Fibroblast of lung (primary cell): Measurements from ENCODE around the gene TMEM43. TPM values are rescaled to one million over a fixed set of nuclear protein-coding genes. Genes with fewer than 3 reads are reported as not detected.
A peak's percentile ranks its signal among the peaks of the same experiment; 100 is the strongest.

ENCODE experiments used
- DNase-seq, 2 donors: peaks; one replicate each; pipeline versions ENCODE4 v3.0.0 to v3.0.0-alpha.2; 2010; ENCODE audit warnings: low read depth in 2 of 2
- H2AFZ ChIP-seq: 2 replicates; pipeline ENCODE4 v1.5.1; 2012; ENCODE audit warnings: low read length, control low read depth, inconsistent platforms
- H3K27ac ChIP-seq: 2 replicates; pipeline ENCODE4 v1.5.1; 2011; ENCODE audit warnings: low read length, control low read depth; ENCODE audit not compliant: insufficient read depth
- H3K27me3 ChIP-seq: 2 replicates; pipeline ENCODE4 v1.5.1; 2011; ENCODE audit warnings: mild to moderate bottlenecking, low read length; ENCODE audit not compliant: control insufficient read depth, insufficient read depth
- H3K36me3 ChIP-seq: 2 replicates; pipeline ENCODE4 v1.5.1; 2011; ENCODE audit warnings: low read length; ENCODE audit not compliant: control insufficient read depth, insufficient read depth
- H3K4me1 ChIP-seq: 2 replicates; pipeline ENCODE4 v1.5.1; 2011; ENCODE audit warnings: low read length; ENCODE audit not compliant: control insufficient read depth, insufficient read depth; ENCODE audit errors: extremely low read depth
- H3K4me2 ChIP-seq: 2 replicates; pipeline ENCODE4 v1.5.1; 2011; ENCODE audit warnings: low read length, control low read depth; ENCODE audit not compliant: insufficient read depth; ENCODE audit errors: extremely low read depth
- H3K4me3 ChIP-seq, 4 experiments: fragments of 200-600 bp in 1 of 4; sonication (generic) in 1 of 4; replicated peaks in 1 of 4; 2 replicates each; pipeline ENCODE4 v1.5.1; 2011 to 2016; ENCODE audit warnings: low read length in 4 of 4, low read depth in 3 of 4, mild to moderate bottlenecking in 3 of 4, control low read depth in 2 of 4, inconsistent platforms in 1 of 4, mixed read lengths in 1 of 4; ENCODE audit not compliant: insufficient read depth in 1 of 4; ENCODE audit errors: control extremely low read depth in 1 of 4
- H3K79me2 ChIP-seq: 2 replicates; pipeline ENCODE4 v1.5.1; 2012; ENCODE audit warnings: mild to moderate bottlenecking, low read length, inconsistent platforms; ENCODE audit not compliant: control insufficient read depth, insufficient read depth
- H3K9ac ChIP-seq: 2 replicates; pipeline ENCODE4 v1.5.1; 2011; ENCODE audit warnings: mild to moderate bottlenecking, low read length, control low read depth; ENCODE audit not compliant: insufficient read depth
- H3K9me3 ChIP-seq: 2 replicates; pipeline ENCODE4 v1.5.1; 2012; ENCODE audit warnings: low read depth, low read length; ENCODE audit not compliant: control insufficient read depth, insufficient read depth
- H4K20me1 ChIP-seq: 2 replicates; pipeline ENCODE4 v1.5.1; 2011; ENCODE audit warnings: low read length; ENCODE audit not compliant: control insufficient read depth, insufficient read depth; ENCODE audit errors: extremely low read depth
- CTCF ChIP-seq, 2 donors: IDR thresholded peaks in 1 of 2; conservative IDR thresholded peaks in 1 of 2; 1 replicate in 1 of 2; 2 replicates in 1 of 2; pipeline ENCODE4 v1.5.1; 2011 to 2012; ENCODE audit warnings: low read length in 2 of 2, control low read depth in 1 of 2, inconsistent platforms in 1 of 2, low read depth in 1 of 2, mild to moderate bottlenecking in 1 of 2
- EZH2 ChIP-seq: IDR thresholded peaks from 2 replicates; pipeline ENCODE4 v1.5.1; 2012; ENCODE audit warnings: low read length, control low read depth, mild to moderate bottlenecking; ENCODE audit errors: missing control alignments
- polyA plus RNA-seq, 2 donors: library from polyadenylated mRNA; depleted of rRNA in 1 of 2; stranded (reverse) in 1 of 2; unstranded in 1 of 2; fragments of >200 nt; gene quantifications; 2 replicates each; pipeline ENCODE4 v1.2.1, GENCODE V29; 2011 to 2012; ENCODE audit warnings: missing spikeins in 1 of 2
- total RNA-seq: library from RNA; depleted of rRNA; stranded (reverse); fragments of >200 nt; gene quantifications from 2 replicates; pipeline ENCODE4 v1.2.1, GENCODE V29; 2014

Gene TMEM43
- total and polyA plus RNA-seq, 2 donors (not counting 1 experiment from before 2014, with no cell fraction given) = 114 to 180 TPM

GRCh38 chr3:14166877-14167603 is 42.2 kb downstream of the TMEM43 start:
- H2AFZ ChIP-seq = no peak overlapping the region
- TF ChIP-seq CTCF (conservative IDR thresholded peaks at IDR 0.05 in 1 of 2, IDR thresholded peaks at IDR 0.05 in 1 of 2; ENCODE audit: low read depth in 1 of 2, low read length in 2 of 2) = no peak
- TF ChIP-seq EZH2 = no peak
- no peak for DNase-seq
- no peak overlapping the region for H3K27ac ChIP-seq
- no peak overlapping the region for H3K4me2 ChIP-seq
- H3K79me2 ChIP-seq = peaks cover 3% of the 10 kb centered on the region
- H3K36me3 ChIP-seq = peaks cover 29% of the 10 kb centered on the region
- H4K20me1 ChIP-seq = peaks cover 1% of the 10 kb centered on the region
- H3K27me3 ChIP-seq = no peaks in the 10 kb centered on the region
- H3K9ac ChIP-seq = no peak overlapping the region
- H3K4me1 ChIP-seq = peaks cover 2% of the 10 kb centered on the region
- H3K9me3 ChIP-seq = no peaks in the 10 kb centered on the region
- H3K4me3 ChIP-seq = no peak overlapping the region

GRCh38 chr3:14169435-14169834 is 44.6 kb downstream of the TMEM43 start:
- TF ChIP-seq EZH2 (no peak), CTCF (conservative IDR thresholded peaks at IDR 0.05 in 1 of 2, IDR thresholded peaks at IDR 0.05 in 1 of 2; ENCODE audit: low read depth in 1 of 2, low read length in 2 of 2) (no peak)
- peaks cover 4% of the 10 kb centered on the region for H3K79me2 ChIP-seq
- H3K4me1 ChIP-seq = peaks cover 2% of the 10 kb centered on the region
- no peaks in the 10 kb centered on the region for H3K9me3 ChIP-seq
- H4K20me1 ChIP-seq = no peaks in the 10 kb centered on the region
- no peak overlapping the region for H3K4me2 ChIP-seq
- peaks cover 30% of the 10 kb centered on the region for H3K36me3 ChIP-seq
- no peak overlapping the region for H2AFZ ChIP-seq
- H3K9ac ChIP-seq = no peak overlapping the region
- DNase-seq = no peak
- no peak overlapping the region for H3K4me3 ChIP-seq
- H3K27ac ChIP-seq = peak overlapping the region; percentile 48
- no peaks in the 10 kb centered on the region for H3K27me3 ChIP-seq

- Histone ChIP-seq H3K9ac (no peak overlapping the region), H4K20me1 (no peaks in the 10 kb centered on the region), H3K4me2 (no peak overlapping the region), H3K27ac (peak overlapping the region; percentile 48), H3K27me3 (no peaks in the 10 kb centered on the region), H3K36me3 (peaks cover 26% of the 10 kb centered on the region), H3K4me1 (peaks cover 3% of the 10 kb centered on the region), H2AFZ (no peak overlapping the region), H3K4me3 (no peak overlapping the region), H3K79me2 (peaks cover 7% of the 10 kb centered on the region), H3K9me3 (no peaks in the 10 kb centered on the region)
- TF ChIP-seq EZH2 (no peak), CTCF (conservative IDR thresholded peaks at IDR 0.05 in 1 of 2, IDR thresholded peaks at IDR 0.05 in 1 of 2; ENCODE audit: low read depth in 1 of 2, low read length in 2 of 2) (no peak)
- no peak for DNase-seq
Measured at GRCh38 chr3:14169871-14170270, 45.0 kb downstream of the TMEM43 start.
